ENCODE results near the gene LRRC10. TPM values are rescaled to one million over a fixed set of nuclear protein-coding genes. Genes with fewer than 3 reads are reported as not detected.

LRRC10 gene
- total RNA-seq, 1 experiment from 2014 or later: not detected

DNA sequence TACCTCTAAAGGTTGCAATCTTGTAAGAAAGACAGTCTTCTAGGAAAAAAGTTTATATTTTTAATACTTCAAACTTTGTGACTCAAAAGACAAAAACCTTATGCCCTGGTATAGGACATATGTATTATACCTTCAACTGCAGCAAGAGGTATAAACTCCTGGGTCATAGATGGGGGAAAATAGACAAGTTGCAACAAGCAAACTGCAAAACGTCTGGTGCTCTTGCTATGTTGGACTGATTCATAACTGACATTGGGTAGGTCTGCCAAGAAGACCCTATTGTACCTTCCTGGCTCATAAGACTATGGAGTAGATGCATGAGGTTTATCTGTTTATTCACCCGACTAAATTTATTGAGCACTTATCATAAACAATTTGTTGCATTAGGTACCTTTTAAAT lies 47.5 kb upstream of the LRRC10 start:
- no TSS peak for BruUV-seq (replicated peaks)
- no peak for TF ChIP-seq POLR2AphosphoS5 (IDR thresholded peaks at IDR 0.05; ENCODE audit: low read depth, low read length)
- TF ChIP-seq, protein P1, sequence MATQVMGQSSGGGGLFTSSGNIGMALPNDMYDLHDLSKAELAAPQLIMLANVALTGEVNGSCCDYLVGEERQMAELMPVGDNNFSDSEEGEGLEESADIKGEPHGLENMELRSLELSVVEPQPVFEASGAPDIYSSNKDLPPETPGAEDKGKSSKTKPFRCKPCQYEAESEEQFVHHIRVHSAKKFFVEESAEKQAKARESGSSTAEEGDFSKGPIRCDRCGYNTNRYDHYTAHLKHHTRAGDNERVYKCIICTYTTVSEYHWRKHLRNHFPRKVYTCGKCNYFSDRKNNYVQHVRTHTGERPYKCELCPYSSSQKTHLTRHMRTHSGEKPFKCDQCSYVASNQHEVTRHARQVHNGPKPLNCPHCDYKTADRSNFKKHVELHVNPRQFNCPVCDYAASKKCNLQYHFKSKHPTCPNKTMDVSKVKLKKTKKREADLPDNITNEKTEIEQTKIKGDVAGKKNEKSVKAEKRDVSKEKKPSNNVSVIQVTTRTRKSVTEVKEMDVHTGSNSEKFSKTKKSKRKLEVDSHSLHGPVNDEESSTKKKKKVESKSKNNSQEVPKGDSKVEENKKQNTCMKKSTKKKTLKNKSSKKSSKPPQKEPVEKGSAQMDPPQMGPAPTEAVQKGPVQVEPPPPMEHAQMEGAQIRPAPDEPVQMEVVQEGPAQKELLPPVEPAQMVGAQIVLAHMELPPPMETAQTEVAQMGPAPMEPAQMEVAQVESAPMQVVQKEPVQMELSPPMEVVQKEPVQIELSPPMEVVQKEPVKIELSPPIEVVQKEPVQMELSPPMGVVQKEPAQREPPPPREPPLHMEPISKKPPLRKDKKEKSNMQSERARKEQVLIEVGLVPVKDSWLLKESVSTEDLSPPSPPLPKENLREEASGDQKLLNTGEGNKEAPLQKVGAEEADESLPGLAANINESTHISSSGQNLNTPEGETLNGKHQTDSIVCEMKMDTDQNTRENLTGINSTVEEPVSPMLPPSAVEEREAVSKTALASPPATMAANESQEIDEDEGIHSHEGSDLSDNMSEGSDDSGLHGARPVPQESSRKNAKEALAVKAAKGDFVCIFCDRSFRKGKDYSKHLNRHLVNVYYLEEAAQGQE (IDR thresholded peaks at IDR 0.05; ENCODE audit: insufficient read depth in 1 of 2, low read depth in 2 of 2, low read length in 1 of 2): no peak
- DNase-seq (ENCODE audit: low read depth, low spot score) (no peak), ATAC-seq (no peak)
- ChIA-PET CTCF (no interaction called here), POLR2A (no interaction called here)
- no peaks in the 10 kb centered on the region for H3K27me3 ChIP-seq (ENCODE audit: control insufficient read depth, insufficient read depth, low read length)
- in situ Hi-C loops (cut with HindIII; ENCODE audit: low pct_unique_long_range_greater_than_20kb, low sequenced_read_pairs) (no loop called here), intact Hi-C loops (cut with micrococcal nuclease; ENCODE audit: unreplicated experiment) (no loop called here)
- no peak overlapping the region for H3K4me3 ChIP-seq (ENCODE audit: low read depth in 2 of 2, low read length in 2 of 2)
- H3K4me1 ChIP-seq (ENCODE audit: control insufficient read depth, insufficient read depth, low read length): peaks cover 4% of the 10 kb centered on the region
- no peaks in the 10 kb centered on the region for H3K9me3 ChIP-seq (ENCODE audit: control insufficient read depth, insufficient read depth, low read depth, low read length)
- no peaks in the 10 kb centered on the region for H3K36me3 ChIP-seq (ENCODE audit: control insufficient read depth, insufficient read depth, low read length)
- H3K27ac ChIP-seq (ENCODE audit: low read length): no peak overlapping the region

DNA sequence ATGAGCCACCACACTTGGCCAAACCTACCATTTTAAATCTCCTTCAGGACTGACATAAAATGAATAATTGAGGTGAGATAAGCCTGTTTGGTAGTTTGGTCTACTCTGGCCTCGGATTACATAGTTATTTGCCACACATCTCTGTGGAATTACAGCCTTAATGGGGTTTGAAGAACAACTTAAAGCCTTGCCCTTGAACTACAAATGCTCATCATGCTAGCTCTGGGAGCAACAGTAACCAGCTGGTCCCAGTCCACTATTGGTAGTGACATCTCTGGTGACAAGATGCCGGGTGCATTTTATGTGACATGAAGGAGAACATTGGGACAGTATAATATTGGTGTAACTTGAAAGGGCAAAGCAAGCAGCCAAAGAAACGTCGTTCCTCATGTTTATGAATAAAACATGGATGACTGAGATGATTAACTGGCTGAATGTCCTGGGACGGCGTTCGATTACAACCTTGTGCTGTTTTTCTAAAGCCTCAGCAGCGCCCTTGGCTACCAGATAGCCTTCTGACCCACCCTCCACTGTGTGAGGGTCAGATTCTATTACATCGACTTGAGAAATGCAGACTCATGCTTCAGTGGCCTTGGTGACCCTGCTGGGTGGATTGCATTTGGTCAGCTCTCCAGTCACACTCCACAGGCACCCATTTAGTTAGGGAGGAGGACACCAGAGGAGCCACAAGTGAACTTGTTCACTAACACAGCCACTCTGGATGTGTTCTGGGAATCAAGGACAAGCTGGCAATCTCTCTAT lies 46.9 kb upstream of the LRRC10 start:
- CTCF ChIA-PET: no interaction called here
- in situ Hi-C loops (cut with HindIII; ENCODE audit: low pct_unique_long_range_greater_than_20kb, low sequenced_read_pairs): no loop called here
- POLR2A ChIA-PET: no interaction called here
- no peak overlapping the region for H3K27ac ChIP-seq (ENCODE audit: low read length)
- intact Hi-C loops (cut with micrococcal nuclease; ENCODE audit: unreplicated experiment): no loop called here
- H3K4me3 ChIP-seq (ENCODE audit: low read depth in 2 of 2, low read length in 2 of 2): no peak overlapping the region
- no peak for ATAC-seq
- H3K36me3 ChIP-seq (ENCODE audit: control insufficient read depth, insufficient read depth, low read length): no peaks in the 10 kb centered on the region
- no peak for TF ChIP-seq POLR2AphosphoS5 (IDR thresholded peaks at IDR 0.05; ENCODE audit: low read depth, low read length)
- TF ChIP-seq, protein P1 (IDR thresholded peaks at IDR 0.05; ENCODE audit: insufficient read depth in 1 of 2, low read depth in 2 of 2, low read length in 1 of 2): no peak
- TF ChIP-seq SIN3A (IDR thresholded peaks at IDR 0.05; ENCODE audit: borderline replicate concordance, insufficient read depth, low read depth, low read length): no peak
- no peak for TF ChIP-seq TCF7L2 (IDR thresholded peaks at IDR 0.05; ENCODE audit: low read depth, low read length)
- DNase-seq (ENCODE audit: low read depth, low spot score): no peak
- no TSS peak for BruUV-seq (replicated peaks)
- H3K9me3 ChIP-seq (ENCODE audit: control insufficient read depth, insufficient read depth, low read depth, low read length): no peaks in the 10 kb centered on the region
- no peaks in the 10 kb centered on the region for H3K27me3 ChIP-seq (ENCODE audit: control insufficient read depth, insufficient read depth, low read length)
- peaks cover 4% of the 10 kb centered on the region for H3K4me1 ChIP-seq (ENCODE audit: control insufficient read depth, insufficient read depth, low read length)
